Measurements from ENCODE around the gene TNRC6C.

Gene TNRC6C

GRCh38 chr17:77957857-77958715, at the start of gene TNRC6C:
Gene TNRC6C, plus strand, starts transcription at chr17:77958703. Its CDS starts 45,504 bp downstream, at chr17:78004207.
- peak; percentile 99 for DNase-seq

GRCh38 chr17:77909236-77909635, 49.3 kb upstream of the TNRC6C start:
- DNase-seq, result no peak

- no peak for DNase-seq
These were observed 48.7 kb upstream of the TNRC6C start for GRCh38 chr17:77909816-77910215.

- no peak for DNase-seq
These were observed 43.9 kb upstream of the TNRC6C start for GRCh38 chr17:77914385-77915254.

- no peak for DNase-seq
These were observed 42.9 kb upstream of the TNRC6C start for GRCh38 chr17:77915594-77916021.

GRCh38 chr17:77916264-77916663, 42.2 kb upstream of the TNRC6C start:
- no peak for DNase-seq

- peak; percentile 48 for DNase-seq
These were observed 41.6 kb upstream of the TNRC6C start for GRCh38 chr17:77916703-77917481.

- no peak for DNase-seq
These were observed 39.2 kb upstream of the TNRC6C start for GRCh38 chr17:77919276-77919675.

GRCh38 chr17:77923135-77923534, 35.4 kb upstream of the TNRC6C start:
- no peak for DNase-seq

- DNase-seq, result no peak
These were observed 34.6 kb upstream of the TNRC6C start for GRCh38 chr17:77923776-77924513.

- no peak for DNase-seq
These were observed 33.7 kb upstream of the TNRC6C start for GRCh38 chr17:77924757-77925336.

- no peak for DNase-seq
These were observed 32.5 kb upstream of the TNRC6C start for GRCh38 chr17:77925831-77926543.

- DNase-seq, result no peak
These were observed 31.5 kb upstream of the TNRC6C start for GRCh38 chr17:77926981-77927380.

- DNase-seq, result no peak
These were observed 30.6 kb upstream of the TNRC6C start for GRCh38 chr17:77927777-77928518.

GRCh38 chr17:77928519-77929179, 29.9 kb upstream of the TNRC6C start:
- DNase-seq, result no peak

- no peak for DNase-seq
These were observed 29.3 kb upstream of the TNRC6C start for GRCh38 chr17:77929180-77929564.

- DNase-seq, result no peak
These were observed 28.5 kb upstream of the TNRC6C start for GRCh38 chr17:77929871-77930436.

GRCh38 chr17:77930780-77931768, 27.4 kb upstream of the TNRC6C start:
- no peak for DNase-seq

Measured in GDM1 (cell line).